ENCODE data around the gene CACNB3.

CACNB3 gene

GRCh38 chr12:48775299-48775698, 43.0 kb upstream of the CACNB3 start:
- no peak overlapping the region for H3K4me3 ChIP-seq (ENCODE audit: low read depth, low read length)
- TF ChIP-seq, protein P1, sequence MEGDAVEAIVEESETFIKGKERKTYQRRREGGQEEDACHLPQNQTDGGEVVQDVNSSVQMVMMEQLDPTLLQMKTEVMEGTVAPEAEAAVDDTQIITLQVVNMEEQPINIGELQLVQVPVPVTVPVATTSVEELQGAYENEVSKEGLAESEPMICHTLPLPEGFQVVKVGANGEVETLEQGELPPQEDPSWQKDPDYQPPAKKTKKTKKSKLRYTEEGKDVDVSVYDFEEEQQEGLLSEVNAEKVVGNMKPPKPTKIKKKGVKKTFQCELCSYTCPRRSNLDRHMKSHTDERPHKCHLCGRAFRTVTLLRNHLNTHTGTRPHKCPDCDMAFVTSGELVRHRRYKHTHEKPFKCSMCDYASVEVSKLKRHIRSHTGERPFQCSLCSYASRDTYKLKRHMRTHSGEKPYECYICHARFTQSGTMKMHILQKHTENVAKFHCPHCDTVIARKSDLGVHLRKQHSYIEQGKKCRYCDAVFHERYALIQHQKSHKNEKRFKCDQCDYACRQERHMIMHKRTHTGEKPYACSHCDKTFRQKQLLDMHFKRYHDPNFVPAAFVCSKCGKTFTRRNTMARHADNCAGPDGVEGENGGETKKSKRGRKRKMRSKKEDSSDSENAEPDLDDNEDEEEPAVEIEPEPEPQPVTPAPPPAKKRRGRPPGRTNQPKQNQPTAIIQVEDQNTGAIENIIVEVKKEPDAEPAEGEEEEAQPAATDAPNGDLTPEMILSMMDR (IDR thresholded peaks at IDR 0.05; ENCODE audit: control insufficient read depth, extremely low read depth, insufficient read depth) = no peak

GRCh38 chr12:48775991-48776649, 42.2 kb upstream of the CACNB3 start:
- TF ChIP-seq, protein P1 (IDR thresholded peaks at IDR 0.05; ENCODE audit: control insufficient read depth, extremely low read depth, insufficient read depth) = no peak
- DNase-seq (ENCODE audit: low read depth) = no peak
- no peak overlapping the region for H3K4me3 ChIP-seq (ENCODE audit: low read depth, low read length)

More at GRCh38 chr12:48775299-48775698, 43.0 kb upstream of the CACNB3 start:
- no peak for DNase-seq (ENCODE audit: low read depth)

DNA sequence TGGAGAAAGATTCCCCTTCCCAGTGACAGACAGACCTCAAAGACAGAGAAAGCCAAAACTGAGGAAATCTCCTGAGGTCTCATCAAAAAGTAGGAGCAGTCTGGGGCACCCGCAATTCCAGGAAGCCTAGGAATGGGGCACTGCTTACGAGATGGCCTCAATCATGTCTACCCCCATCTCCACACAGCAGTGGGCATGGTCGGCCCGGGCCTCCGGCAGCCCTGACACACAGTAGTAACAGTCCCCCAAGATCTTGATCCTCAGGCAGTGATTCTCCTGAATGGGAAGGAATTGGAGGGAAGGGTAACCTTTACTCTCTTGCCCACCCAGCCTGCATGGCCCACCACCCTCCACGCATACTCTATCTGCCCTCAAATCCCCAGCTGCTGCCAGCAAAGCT, 41.3 kb upstream of the CACNB3 start:
- no peak overlapping the region for H3K4me3 ChIP-seq (ENCODE audit: low read depth, low read length)
- no peak for DNase-seq (ENCODE audit: low read depth)
- TF ChIP-seq, protein P1 (IDR thresholded peaks at IDR 0.05; ENCODE audit: control insufficient read depth, extremely low read depth, insufficient read depth) = no peak

DNA sequence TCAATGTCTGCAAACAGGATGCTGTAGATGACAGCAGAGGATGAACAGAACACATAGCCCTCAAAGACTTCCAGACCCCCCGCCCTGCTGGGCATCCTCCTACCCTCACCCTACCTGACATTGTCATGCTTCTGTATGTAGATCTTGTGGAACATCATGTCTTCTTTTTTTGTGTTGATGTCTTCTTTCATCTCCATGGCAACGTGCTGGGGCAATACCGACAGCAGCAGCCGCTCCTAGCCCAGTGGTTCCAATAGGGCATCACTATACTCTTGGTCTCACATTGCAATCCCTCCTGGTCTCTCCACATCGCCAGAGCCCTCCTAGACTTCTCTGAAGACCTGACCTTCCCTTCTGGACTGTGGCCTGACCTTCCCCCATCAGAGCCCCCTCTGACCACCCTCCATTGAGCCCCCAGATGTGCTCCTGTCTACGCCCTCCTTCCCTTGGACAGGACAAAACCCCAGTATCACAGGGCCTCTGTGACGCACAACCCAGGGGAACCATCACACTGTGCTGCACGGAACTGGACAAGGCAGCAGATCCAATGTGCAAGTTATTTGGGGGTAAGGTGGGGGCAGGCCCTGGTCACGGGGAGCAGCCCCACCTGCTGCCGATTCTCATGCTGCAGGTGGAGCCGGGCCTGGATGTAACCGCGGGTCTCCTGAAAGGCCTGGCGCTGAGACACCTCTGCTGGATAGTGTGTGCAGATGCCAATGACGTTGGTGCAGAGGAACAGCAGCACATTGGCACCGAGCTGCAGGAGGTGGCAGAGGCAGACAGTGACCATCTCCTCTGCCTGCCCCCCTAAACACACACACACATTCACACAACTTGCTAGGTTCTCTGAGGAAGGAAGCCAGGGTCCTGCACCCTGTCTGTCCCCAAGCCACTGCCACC, 40.5 kb upstream of the CACNB3 start:
- no peak overlapping the region for H3K4me3 ChIP-seq (ENCODE audit: low read depth, low read length)
- DNase-seq (ENCODE audit: low read depth) = no peak
- TF ChIP-seq, protein P1 (IDR thresholded peaks at IDR 0.05; ENCODE audit: control insufficient read depth, extremely low read depth, insufficient read depth) = no peak

DNA sequence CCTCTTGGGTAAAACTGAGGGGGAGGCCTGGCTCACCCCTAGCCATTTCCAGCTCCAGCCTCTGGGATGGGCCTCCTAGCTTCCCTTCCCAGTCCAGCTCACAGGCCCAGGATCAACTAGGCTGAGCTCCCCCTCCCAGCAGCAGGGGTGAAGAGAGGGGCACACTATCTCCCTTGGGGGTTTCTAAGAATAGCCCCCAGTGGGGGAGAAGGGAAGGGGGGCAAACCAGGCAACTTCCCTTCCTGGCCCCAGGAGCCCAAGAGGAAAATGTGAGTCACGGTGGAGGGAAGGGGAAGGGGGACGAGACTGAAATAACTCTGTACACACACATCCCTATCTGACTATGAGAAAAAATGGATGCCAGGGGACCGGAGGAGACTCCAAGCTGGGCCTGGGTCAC, 38.4 kb upstream of the CACNB3 start:
- no peak overlapping the region for H3K4me3 ChIP-seq (ENCODE audit: low read depth, low read length)
- TF ChIP-seq, protein P1 (IDR thresholded peaks at IDR 0.05; ENCODE audit: control insufficient read depth, extremely low read depth, insufficient read depth) = no peak
- DNase-seq (ENCODE audit: low read depth) = no peak

- H3K4me3 ChIP-seq (ENCODE audit: low read depth, low read length) = no peak overlapping the region; the same call in 1 of the 2 replicates
- TF ChIP-seq, protein P1 (IDR thresholded peaks at IDR 0.05; ENCODE audit: control insufficient read depth, extremely low read depth, insufficient read depth) = no peak
- peak; percentile 80 for DNase-seq (ENCODE audit: low read depth)
Observed at GRCh38 chr12:48780381-48781025, 37.8 kb upstream of the CACNB3 start.
